ENCODE data around the gene UNC13D.

GRCh38 chr17:75820094-75821080, 23.8 kb downstream of the UNC13D start:
- no peak for TF ChIP-seq POLR2A (IDR thresholded peaks at IDR 0.05)
- TF ChIP-seq, protein P1, sequence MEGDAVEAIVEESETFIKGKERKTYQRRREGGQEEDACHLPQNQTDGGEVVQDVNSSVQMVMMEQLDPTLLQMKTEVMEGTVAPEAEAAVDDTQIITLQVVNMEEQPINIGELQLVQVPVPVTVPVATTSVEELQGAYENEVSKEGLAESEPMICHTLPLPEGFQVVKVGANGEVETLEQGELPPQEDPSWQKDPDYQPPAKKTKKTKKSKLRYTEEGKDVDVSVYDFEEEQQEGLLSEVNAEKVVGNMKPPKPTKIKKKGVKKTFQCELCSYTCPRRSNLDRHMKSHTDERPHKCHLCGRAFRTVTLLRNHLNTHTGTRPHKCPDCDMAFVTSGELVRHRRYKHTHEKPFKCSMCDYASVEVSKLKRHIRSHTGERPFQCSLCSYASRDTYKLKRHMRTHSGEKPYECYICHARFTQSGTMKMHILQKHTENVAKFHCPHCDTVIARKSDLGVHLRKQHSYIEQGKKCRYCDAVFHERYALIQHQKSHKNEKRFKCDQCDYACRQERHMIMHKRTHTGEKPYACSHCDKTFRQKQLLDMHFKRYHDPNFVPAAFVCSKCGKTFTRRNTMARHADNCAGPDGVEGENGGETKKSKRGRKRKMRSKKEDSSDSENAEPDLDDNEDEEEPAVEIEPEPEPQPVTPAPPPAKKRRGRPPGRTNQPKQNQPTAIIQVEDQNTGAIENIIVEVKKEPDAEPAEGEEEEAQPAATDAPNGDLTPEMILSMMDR (IDR thresholded peaks at IDR 0.05), result no peak
